Neutrophil (primary cell): ENCODE results near the gene GMEB2.
"Not testable (repeated sequence)": the region's sequence is repeated elsewhere in the genome, so short reads cannot be mapped to it uniquely, and the experiment has no call there.

ENCODE experiments used
- H3K27ac ChIP-seq: fragments of 200-600 bp; sonication (generic); 2 replicates; pipeline ENCODE4 v1.5.1; 2016; ENCODE audit warnings: mild to moderate bottlenecking, moderate library complexity
- H3K27me3 ChIP-seq: fragments of 200-600 bp; sonication (generic); 2 replicates; pipeline ENCODE4 v1.6.0; 2016; ENCODE audit warnings: mild to moderate bottlenecking
- H3K36me3 ChIP-seq: fragments of 200-600 bp; sonication (generic); 2 replicates; pipeline ENCODE4 v1.5.1; 2017
- H3K4me1 ChIP-seq, 2 experiments: fragments of 200-600 bp in 1 of 2; sonication (generic) in 1 of 2; 1 replicate in 1 of 2; 2 replicates in 1 of 2; pipeline versions ENCODE4 v1.5.1 to v1.6.1; 2013 to 2016; ENCODE audit warnings: low read depth in 1 of 2, low read length in 1 of 2, mild to moderate bottlenecking in 1 of 2, moderate library complexity in 1 of 2; ENCODE audit not compliant: control insufficient read depth in 1 of 2, insufficient read depth in 1 of 2
- H3K4me3 ChIP-seq, 2 experiments: fragments of 200-600 bp in 1 of 2; sonication (generic) in 1 of 2; 1 replicate in 1 of 2; 2 replicates in 1 of 2; pipeline ENCODE4 v1.5.1; 2013 to 2016; ENCODE audit warnings: low read depth in 1 of 2, low read length in 1 of 2, mild to moderate bottlenecking in 1 of 2, moderate library complexity in 1 of 2
- H3K9me3 ChIP-seq: fragments of 200-600 bp; sonication (generic); 2 replicates; pipeline ENCODE4 v1.5.1; 2016
- CTCF ChIP-seq: fragments of 200-600 bp; sonication (generic); IDR thresholded peaks from 2 replicates; pipeline ENCODE4 v1.5.1; 2016; ENCODE audit warnings: antibody characterized with exemption

GMEB2 gene

GRCh38 chr20:63626424-63627128 lies at the start of gene GMEB2:
TSS of gene GMEB2 (minus strand) at chr20:63627101. CDS start at chr20:63619397, 7,704 bp downstream.
- Histone ChIP-seq H3K4me1 (peaks cover 29 to 32% of the 10 kb centered on the region in 2 experiments), H3K36me3 (peaks cover 4% of the 10 kb centered on the region), H3K27ac (peak within 1 kb of the TSS; percentile 97), H3K9me3 (no peaks in the 10 kb centered on the region), H3K27me3 (no peaks in the 10 kb centered on the region), H3K4me3 (peak within 1 kb of the TSS; percentile 95 to 100)
- TF ChIP-seq CTCF = no peak

- Histone ChIP-seq H3K4me1 (no peaks in the 10 kb centered on the region), H3K27ac (no peak overlapping the region), H3K4me3 (no peak overlapping the region), H3K27me3 (no peaks in the 10 kb centered on the region), H3K9me3 (no peaks in the 10 kb centered on the region), H3K36me3 (peaks cover 25% of the 10 kb centered on the region)
- no peak for TF ChIP-seq CTCF
Measured at GRCh38 chr20:63675681-63676368, 48.9 kb upstream of the GMEB2 start.

GRCh38 chr20:63673951-63674350 lies 47.0 kb upstream of the GMEB2 start:
- H3K36me3 ChIP-seq = peaks cover 24% of the 10 kb centered on the region
- no peak overlapping the region for H3K27ac ChIP-seq
- TF ChIP-seq CTCF = no peak
- no peak overlapping the region for H3K4me3 ChIP-seq
- H3K27me3 ChIP-seq = no peaks in the 10 kb centered on the region
- no peaks in the 10 kb centered on the region for H3K4me1 ChIP-seq
- H3K9me3 ChIP-seq = no peaks in the 10 kb centered on the region

- Histone ChIP-seq H3K4me3 (no peak overlapping the region), H3K36me3 (peaks cover 27% of the 10 kb centered on the region), H3K9me3 (no peaks in the 10 kb centered on the region), H3K4me1 (no peaks in the 10 kb centered on the region), H3K27me3 (no peaks in the 10 kb centered on the region), H3K27ac (no peak overlapping the region)
- no peak for TF ChIP-seq CTCF
Measured at GRCh38 chr20:63672666-63673065, 45.8 kb upstream of the GMEB2 start.

GRCh38 chr20:63671695-63672094 lies 44.8 kb upstream of the GMEB2 start:
- H3K4me3 ChIP-seq, H3K9me3 ChIP-seq, H3K4me1 ChIP-seq, H3K27ac ChIP-seq, H3K27me3 ChIP-seq: not testable (repeated sequence)
- peaks cover 33% of the 10 kb centered on the region for H3K36me3 ChIP-seq

- Histone ChIP-seq H3K27ac (no peak overlapping the region), H3K9me3 (no peaks in the 10 kb centered on the region), H3K4me3 (no peak overlapping the region), H3K36me3 (peaks cover 23% of the 10 kb centered on the region), H3K27me3 (no peaks in the 10 kb centered on the region), H3K4me1 (peaks cover 7 to 8% of the 10 kb centered on the region in 2 experiments)
- no peak for TF ChIP-seq CTCF
Measured at GRCh38 chr20:63668351-63668750, 41.5 kb upstream of the GMEB2 start.
